ENCODE data around the gene RASA3. TPM values are rescaled to one million over a fixed set of nuclear protein-coding genes. Genes with fewer than 3 reads are reported as not detected.

The RASA3 gene
- total RNA-seq, 1 donor from 2014 or later: 25.4 TPM

- H3K4me3 ChIP-seq (ENCODE audit: low read depth, low read length): no peak overlapping the region
- H3K36me3 ChIP-seq (ENCODE audit: control insufficient read depth, insufficient read depth, low read length): no peaks in the 10 kb centered on the region
- DNase-seq (ENCODE audit: low read depth): no peak
- TF ChIP-seq, protein P1, sequence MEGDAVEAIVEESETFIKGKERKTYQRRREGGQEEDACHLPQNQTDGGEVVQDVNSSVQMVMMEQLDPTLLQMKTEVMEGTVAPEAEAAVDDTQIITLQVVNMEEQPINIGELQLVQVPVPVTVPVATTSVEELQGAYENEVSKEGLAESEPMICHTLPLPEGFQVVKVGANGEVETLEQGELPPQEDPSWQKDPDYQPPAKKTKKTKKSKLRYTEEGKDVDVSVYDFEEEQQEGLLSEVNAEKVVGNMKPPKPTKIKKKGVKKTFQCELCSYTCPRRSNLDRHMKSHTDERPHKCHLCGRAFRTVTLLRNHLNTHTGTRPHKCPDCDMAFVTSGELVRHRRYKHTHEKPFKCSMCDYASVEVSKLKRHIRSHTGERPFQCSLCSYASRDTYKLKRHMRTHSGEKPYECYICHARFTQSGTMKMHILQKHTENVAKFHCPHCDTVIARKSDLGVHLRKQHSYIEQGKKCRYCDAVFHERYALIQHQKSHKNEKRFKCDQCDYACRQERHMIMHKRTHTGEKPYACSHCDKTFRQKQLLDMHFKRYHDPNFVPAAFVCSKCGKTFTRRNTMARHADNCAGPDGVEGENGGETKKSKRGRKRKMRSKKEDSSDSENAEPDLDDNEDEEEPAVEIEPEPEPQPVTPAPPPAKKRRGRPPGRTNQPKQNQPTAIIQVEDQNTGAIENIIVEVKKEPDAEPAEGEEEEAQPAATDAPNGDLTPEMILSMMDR (IDR thresholded peaks at IDR 0.05; ENCODE audit: insufficient read depth, low read length, poor library complexity, severe bottlenecking): no peak
- no peaks in the 10 kb centered on the region for H3K27me3 ChIP-seq (ENCODE audit: control insufficient read depth, insufficient read depth, low read length)
These were observed 163.0 kb downstream of the RASA3 start for GRCh38 chr13:113969311-113969972.

DNA sequence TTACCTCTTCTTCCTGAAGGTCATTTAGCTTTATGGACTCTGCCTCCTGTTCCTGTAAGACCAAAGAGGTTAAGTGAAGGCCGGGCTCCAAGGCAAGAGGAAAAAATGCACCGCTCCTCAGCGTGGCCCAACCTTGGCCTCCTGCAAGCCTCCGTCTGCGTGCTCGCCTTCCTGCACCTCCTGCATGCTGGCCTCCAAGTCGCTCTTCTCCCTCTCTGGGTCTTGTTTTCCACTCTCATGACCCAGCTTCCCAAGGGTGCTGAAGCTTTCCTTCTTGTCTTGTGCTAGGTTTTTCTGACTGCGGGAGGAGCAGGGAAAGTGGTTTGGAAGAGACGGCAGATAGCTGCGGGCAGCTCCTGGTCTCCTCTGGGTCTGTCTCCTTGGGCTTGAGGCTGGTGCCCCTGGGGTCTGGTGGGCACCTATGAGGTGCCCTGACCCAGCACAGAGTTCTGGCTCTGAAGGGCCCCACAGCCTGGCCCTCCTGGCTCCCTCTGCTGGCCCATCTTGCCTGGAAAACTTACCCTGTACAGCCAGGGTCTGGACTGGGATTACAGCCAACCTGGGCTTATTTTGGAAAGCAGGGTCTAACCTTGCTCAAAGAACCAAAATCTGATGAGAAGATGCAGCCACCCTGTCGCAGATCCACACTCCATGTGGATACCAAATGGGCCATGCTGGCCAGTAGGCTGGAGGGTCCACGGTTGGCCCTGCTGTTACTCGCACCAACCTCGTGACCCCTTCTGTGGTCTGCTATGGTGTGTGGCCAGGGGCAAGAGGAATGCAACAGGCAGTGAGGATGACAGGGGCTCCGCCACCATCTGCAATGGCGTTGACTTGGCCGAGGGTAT is 163.7 kb downstream of the RASA3 start:
- no peak for DNase-seq (ENCODE audit: low read depth)
- H3K4me3 ChIP-seq (ENCODE audit: low read depth, low read length): no peak overlapping the region
- no peaks in the 10 kb centered on the region for H3K36me3 ChIP-seq (ENCODE audit: control insufficient read depth, insufficient read depth, low read length)
- H3K27me3 ChIP-seq (ENCODE audit: control insufficient read depth, insufficient read depth, low read length): no peaks in the 10 kb centered on the region
- TF ChIP-seq, protein P1 (IDR thresholded peaks at IDR 0.05; ENCODE audit: insufficient read depth, low read length, poor library complexity, severe bottlenecking): no peak

- Histone ChIP-seq H3K4me3 (ENCODE audit: low read depth, low read length) (no peak overlapping the region), H3K36me3 (ENCODE audit: control insufficient read depth, insufficient read depth, low read length) (no peaks in the 10 kb centered on the region), H3K27me3 (ENCODE audit: control insufficient read depth, insufficient read depth, low read length) (no peaks in the 10 kb centered on the region)
- TF ChIP-seq, protein P1 (IDR thresholded peaks at IDR 0.05; ENCODE audit: insufficient read depth, low read length, poor library complexity, severe bottlenecking): no peak
- no peak for DNase-seq (ENCODE audit: low read depth)
These were observed 164.5 kb downstream of the RASA3 start for GRCh38 chr13:113967729-113968462.

DNA sequence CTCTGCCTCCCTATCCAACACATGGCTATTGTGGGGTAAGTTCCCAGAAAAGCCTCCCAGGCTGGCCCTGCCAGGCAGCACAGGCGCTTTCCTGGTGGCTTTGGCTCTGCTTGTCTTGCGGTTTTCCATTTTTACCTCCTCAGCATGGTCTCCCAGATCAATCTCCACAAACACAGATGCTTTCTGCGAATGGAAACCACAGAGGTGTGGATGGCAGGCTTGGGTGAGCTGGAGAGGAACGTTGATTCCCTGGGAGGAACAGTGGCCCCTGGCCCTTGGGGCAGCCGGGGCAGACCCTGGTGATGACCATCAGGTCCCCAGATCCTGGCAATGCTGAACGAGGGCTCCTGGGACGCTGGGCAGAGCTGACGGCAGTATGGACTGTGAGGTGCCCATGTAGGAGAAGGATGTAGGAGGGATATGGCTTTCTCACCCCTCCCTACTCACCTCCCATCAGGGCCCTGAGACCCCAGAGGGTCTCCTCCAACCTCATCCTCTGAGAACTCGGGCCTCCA is 165.2 kb downstream of the RASA3 start:
- DNase-seq (ENCODE audit: low read depth): no peak
- H3K36me3 ChIP-seq (ENCODE audit: control insufficient read depth, insufficient read depth, low read length): no peaks in the 10 kb centered on the region
- H3K27me3 ChIP-seq (ENCODE audit: control insufficient read depth, insufficient read depth, low read length): no peaks in the 10 kb centered on the region
- H3K4me3 ChIP-seq (ENCODE audit: low read depth, low read length): no peak overlapping the region
- TF ChIP-seq, protein P1 (IDR thresholded peaks at IDR 0.05; ENCODE audit: insufficient read depth, low read length, poor library complexity, severe bottlenecking): no peak

DNA sequence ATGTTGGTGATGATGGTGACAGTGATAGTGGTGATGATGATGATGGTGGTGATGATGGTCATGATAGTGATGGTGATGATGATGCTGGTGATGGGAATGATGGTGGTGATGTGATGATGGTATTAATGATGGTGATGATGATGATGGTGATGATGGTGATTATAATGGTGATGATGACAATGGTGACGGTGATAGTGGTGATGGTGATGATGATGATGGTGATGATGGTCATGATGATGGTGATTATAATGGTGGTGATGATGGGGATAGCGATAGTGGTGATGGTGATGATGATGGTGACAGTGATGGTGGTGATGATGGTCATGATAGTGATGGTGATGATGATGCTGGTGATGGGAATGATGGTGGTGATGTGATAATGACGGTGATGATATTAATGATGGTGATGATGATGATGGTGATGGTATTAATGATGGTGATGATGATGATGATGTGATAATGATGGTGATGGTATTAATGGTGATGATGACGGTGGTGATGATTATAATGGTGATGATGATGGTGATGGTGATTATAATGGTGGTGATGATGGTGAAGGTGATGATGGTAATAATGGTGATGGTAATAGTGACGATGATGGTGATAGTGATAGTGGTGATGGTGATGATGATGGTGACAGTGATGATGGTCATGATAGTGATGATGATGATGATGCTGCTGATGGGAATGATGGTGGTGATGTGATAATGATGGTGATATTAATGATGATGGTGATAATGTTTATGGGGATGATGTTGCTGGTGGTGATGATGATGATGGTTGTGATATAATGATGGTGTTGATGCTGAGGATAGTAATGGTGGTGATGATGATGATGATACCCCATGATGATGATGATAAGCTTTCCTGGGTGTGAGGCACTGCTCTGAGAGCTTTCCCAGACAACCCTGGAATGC is 166.2 kb downstream of the RASA3 start:
- Histone ChIP-seq H3K4me3 (ENCODE audit: low read depth, low read length) (no peak overlapping the region), H3K27me3 (ENCODE audit: control insufficient read depth, insufficient read depth, low read length) (no peaks in the 10 kb centered on the region), H3K36me3 (ENCODE audit: control insufficient read depth, insufficient read depth, low read length) (no peaks in the 10 kb centered on the region)
- no peak for DNase-seq (ENCODE audit: low read depth)
- TF ChIP-seq, protein P1 (IDR thresholded peaks at IDR 0.05; ENCODE audit: insufficient read depth, low read length, poor library complexity, severe bottlenecking): no peak
